Pons (tissue), 1 donor: Measurements from ENCODE around the gene CEP57L1.
A peak's percentile ranks its signal among the peaks of the same experiment; 100 is the strongest.

ENCODE experiments used
- DNase-seq: peaks from one replicate; pipeline ENCODE4 v3.0.0-alpha.2; 2016; ENCODE audit warnings: low spot score

CEP57L1 gene

DNA sequence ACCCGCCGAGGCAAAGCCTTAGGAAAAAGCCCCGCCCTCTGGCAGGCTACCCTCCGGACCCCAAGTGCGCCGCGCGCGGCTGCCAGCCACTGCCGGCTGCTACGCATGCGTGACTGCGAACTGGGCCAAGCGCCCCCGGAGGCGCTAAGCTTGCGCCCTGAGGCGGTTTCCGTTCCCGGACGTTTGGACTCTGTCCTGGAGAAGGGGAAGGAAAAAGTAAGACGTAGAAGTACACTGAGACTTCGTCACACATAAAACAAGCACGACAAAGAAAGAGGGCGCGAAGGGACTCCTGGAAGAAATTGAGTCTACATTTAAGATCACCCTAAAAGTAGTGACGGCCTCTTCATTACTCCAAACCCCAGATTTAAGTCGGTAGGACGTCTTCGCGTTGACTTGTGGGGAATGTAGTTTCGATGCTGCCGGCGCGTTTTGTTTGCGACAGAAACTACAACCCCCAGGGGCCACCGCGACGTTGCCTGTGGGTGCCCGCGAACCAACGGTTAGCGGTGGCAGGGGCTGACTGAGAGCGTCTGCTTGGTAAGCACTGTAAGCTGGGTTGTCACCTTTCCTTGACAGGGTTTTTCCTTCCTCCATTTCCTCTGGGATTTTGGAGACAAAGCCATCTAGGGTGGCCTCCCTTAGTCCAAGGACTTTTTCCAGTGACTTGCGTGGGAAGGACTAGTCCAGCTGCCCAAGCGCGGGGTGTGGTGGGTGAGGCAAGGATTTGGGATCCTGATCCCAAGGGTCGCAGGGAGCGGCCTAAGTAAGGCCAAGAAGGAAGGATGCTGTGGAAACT is at the start of gene CEP57L1:
CEP57L1 (plus strand) TSS at position 472 of the 799 bp plus-strand sequence. CDS start 49,715 bp downstream, outside the sequence.
- DNase-seq: peak; percentile 98

DNA sequence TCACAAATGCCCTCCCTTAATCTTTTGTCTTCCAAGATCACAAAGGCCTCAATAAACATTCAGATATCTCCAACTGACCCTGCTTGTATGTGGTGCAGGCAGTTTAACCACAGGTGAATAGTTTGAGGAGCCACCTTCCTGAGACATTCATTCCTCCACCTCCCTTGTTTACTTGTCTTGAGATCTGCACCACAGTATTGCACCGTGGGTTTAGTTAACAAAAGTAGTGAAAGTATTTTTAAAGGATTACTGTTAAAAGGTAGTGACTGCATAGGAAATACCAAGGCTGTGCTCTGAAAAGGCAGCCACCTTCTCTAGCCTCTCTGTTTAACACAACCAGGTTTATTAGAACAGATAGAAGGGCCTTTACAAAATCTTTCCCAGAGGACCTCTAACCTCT is 47.1 kb upstream of the CEP57L1 start:
- DNase-seq: no peak

DNA sequence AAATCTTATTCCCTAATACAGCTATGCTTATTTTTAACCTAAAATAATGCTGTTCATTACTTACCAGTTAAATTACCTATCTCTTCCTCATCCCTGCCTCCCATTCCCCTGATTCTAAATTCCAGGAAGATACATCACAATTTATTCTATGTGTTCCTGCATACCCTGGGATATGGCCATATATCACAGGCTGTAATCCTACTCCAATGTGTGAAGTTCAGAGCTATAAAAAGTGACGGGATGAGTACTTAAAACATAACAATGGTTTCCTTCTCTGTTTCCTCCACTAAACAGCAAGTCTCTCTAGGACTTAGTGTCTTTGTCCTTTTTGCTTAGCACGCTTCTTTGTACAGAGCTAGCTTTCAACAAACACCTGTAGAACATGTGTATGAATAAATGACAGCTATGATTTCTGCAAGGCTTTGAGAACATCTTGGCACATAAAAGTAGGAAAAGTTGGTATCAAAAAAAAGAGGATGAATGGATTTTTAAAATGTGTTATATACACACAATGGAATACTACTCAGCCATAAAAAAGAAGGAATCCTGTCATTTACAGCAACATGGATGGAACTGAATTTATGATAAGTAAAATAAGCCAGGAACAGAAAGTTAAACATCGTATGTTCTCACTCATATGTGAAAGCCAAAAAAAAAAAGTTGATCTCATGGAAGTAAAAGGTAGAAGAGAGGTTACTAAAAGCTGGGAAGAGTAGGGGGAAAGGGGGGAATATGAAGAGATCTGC is 46.5 kb upstream of the CEP57L1 start:
- DNase-seq: no peak

DNA sequence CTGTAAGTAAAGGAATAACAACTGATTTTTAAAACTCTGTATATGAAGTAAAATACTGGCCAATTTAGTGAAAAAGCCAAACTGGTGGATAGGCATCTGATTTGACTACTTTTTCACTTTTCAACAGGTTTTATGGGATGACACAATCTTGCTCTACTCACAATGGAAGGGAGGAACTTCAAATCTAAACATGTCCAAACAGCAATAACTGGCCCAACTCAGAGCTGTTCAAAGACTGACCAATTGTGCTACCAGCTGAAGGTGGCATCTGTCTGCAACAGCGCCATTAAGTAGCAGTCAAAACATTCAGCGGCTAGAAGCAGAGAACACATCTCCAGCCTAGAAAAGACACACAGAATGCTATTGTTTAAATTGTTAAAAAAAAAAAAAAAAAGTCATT is 45.3 kb upstream of the CEP57L1 start:
- DNase-seq: peak; percentile 91

DNA sequence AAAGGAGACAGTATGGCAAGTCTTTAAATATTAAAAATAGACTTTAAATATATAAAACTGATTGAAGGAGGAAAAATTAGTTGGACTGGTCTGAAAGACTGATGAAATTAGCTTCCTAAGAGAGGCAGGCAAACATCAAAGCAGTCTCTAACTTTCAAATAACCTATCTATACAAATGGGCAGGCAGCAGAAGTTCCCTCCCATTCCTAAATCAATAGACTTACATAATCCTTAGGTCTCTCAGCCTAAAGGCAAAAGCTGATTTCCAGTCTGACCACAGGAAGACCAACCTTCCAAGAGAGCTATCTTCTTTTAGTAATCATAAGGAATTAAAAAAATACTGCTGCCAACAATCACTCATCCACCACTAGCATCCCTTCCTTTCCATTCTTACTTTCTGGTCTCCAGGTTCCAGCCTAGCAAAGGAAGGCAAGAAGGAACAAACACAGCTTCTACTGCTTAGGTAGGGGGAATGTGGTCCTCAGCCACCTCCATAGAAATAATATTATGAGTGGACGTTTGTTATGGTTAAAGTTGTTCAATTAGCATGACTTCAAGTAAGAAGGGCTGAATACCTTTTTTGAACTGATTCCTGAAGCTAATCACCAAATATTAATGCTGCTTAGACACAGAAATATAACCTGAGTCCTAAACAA is 44.7 kb upstream of the CEP57L1 start:
- no peak for DNase-seq

DNA sequence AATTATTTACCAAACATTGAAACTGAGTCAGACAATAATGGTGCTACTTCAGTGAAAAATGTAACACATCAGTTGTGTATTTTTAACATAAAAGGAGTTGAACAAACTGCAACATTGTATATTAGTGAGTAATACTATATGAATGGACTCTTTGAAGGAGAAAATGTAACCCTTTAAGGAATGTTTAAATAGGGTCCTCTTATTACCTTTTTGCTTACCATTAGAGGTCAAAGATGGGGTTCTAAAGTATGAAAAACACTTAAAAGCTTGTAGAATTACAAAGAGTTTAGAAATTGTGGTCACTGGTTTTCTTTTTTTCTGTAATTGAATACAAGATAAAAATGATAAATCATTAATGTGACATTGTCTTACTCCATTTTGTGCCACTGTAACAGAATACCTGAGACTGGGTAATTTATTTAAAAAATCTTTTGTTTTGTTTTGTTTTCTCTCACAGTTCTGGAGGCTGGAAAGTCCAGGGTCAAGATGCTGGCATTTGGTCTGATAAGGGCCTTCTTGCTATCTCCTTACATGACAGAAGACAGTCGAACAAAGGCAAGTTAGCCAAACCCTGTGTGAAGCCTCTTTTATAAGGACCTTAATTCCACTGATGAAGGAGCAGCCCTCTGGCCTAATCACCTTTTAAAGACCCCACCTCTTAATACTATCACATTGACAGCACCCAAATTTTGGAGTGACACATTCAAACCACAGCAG is 43.8 kb upstream of the CEP57L1 start:
- no peak for DNase-seq

DNA sequence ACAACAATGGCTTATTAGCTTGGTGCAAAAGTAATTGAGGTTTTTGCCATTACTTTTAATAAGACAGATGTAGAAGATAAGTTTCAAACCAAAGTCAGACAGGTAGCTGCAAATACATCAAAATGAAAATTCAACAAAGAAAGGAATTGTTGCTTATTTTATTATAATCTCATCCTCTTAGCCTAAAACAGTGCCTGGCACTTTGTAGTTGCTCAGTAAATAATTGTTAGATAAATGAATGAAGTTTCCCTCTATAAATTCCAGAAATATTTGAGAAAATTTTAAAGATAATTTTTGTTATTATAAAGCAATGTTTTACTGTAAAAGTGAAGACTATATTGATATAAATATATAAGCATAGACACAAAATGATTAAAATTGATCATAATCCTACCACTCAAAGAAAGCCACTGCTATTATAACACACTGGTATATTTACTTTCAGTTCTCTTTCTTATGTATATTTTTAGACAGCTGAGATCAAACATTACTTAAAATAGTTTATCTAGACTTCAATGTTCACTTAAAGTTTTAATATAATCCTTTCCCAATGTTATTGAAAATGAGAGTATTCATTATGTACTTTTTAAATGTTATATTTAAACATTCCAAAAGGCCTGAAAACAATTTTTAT is 43.2 kb upstream of the CEP57L1 start:
- DNase-seq: no peak

DNA sequence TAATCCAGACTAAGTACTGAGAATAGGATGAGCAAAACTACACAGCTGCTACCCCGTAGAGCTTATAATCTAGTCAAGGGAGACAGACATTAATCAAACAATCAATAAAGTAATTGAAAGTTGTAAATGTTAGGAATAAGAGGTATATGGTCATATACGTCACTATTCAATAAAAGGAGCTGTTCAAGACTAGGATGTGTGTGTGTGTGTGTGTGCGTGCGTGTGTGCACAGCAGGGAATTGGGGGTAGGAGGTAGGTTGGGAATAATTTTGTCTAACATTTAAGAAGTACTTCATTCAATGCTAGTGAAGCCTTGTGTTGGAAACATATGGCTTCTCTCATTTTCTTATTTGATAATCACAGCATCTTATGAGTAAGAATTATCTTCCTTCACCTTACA is 42.5 kb upstream of the CEP57L1 start:
- no peak for DNase-seq

DNA sequence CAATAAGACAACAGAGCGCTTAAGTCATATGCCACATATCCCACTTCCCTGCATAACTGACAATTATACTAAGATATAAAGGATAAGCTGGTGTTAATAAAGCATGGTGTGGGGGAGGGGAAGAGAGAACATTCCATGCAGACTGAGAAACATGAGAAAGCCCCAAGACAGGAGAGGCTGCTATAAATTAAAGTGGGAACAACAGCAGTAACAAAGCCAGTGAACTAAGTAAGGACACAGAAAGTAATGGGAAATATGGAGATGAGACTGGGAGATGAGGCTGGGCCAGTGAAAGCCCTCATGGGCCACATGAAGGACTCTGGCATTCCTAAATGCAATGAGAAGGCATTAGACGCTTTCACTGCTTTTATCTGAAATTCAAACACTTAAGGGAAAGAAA is 42.0 kb upstream of the CEP57L1 start:
- no peak for DNase-seq

DNA sequence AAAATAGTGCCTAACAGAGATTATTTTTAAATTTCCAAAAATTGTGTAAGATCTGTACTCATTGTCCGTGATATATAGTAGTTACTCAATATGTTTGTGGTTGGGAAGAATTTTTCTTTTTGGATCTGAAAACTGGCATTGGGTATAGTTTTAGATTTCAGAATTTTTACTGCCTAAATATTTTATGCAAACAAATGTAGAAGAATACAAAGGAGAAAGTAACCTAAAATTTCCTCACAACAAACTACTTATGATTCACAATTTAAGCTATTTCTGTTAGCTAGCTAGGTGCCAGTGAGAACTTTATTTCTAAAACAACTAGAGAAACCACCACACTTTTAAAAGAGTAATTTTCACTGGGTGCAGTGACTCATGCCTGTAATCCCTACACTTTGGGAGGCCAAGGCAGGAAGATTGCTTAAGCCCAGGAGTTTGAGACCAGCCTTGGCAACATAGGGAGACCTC is 39.5 kb upstream of the CEP57L1 start:
- no peak for DNase-seq

DNA sequence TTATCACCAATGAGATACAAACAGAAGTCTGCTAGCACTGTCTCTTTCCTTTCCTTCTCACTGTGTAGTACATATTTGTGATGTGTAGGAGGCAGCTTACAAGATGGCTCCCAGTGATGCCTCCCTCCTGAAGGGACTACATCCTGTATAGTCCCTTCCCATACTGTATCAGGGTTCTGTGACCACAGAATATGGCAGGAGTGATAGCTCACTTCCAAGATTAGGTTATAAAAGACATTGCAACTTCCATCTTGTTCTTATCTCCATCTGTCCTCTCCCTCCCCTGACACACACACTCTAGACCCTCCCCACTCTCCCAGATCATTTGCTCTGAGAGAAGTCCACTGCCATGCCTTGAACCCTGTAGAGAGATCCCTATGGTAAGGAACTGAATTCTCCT is 38.6 kb upstream of the CEP57L1 start:
- no peak for DNase-seq

DNA sequence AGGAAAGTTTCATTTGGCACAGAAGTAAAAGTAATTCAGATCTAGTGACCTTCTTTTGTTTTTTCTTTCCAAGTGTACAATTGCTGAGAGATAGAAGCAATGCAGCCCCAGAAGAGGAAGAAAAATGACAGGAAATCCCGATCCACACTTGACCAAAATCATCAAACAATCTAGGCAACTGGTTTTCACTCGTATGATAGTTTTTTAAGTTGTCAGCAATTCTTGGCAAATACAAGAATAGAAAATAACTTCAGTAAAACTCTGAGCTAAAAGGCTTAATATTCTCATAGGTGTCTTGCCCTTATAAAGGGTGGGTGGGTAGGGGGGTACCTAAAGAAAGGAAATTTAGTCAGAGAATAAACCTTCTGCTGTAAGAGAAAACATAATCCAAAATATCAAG is 36.7 kb upstream of the CEP57L1 start:
- DNase-seq: no peak

DNA sequence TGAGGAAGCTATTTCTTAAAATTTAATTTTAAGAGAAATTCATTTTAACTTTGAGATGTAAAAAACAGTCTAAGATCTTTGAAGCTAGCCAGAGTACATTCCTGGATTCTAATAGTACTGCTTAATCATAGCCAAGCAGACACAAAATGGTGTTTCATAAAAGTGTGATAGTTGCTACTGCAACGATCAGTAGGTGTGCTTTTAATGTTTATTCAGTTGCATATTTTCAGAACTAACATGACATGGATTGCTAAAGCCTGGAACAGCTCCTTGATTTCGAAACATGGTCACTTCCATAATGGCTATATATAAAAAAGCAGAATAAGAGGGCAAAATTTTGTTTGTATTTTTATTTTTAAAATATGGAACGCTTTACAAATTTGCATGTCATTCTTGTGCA is 36.2 kb upstream of the CEP57L1 start:
- DNase-seq: no peak

DNA sequence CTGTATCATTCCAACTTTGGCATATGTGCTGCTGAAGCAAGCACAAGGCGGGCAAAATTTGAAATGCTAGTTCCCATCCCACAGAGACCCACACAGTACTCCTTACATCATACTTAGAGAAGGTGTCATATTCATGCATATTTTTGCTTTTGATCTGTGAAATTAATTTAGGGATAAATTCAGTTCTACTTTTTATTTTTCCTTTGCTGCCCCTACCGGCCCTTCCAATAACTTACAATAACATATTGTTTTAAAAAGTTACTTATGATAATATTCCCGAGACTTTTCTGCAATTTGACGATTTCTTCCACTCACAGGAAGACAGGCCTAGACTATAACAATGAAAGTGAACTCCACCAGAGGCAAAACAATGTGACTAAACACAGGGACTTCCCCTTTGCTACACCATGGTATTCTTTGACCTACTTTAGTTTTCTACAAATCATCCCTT is 35.7 kb upstream of the CEP57L1 start:
- DNase-seq: peak; percentile 69

DNA sequence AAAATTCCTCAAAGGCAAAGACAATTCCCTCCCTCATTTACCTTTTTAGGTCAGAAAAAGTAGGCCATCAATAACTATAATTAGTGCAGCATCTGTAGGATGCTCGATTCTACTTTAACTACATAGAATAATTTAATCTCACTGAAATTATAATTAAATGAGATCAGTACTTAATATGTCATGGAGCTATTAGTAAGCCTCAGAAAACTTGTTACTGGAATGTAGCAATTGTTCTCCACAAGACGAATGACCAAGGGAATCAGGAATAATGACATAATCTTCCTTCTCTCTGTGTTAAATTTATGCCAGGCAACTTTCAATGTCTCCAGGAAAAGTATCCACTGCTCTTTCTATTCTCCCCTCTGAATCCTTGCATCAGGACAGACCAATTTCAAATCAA is 34.7 kb upstream of the CEP57L1 start:
- DNase-seq: no peak

DNA sequence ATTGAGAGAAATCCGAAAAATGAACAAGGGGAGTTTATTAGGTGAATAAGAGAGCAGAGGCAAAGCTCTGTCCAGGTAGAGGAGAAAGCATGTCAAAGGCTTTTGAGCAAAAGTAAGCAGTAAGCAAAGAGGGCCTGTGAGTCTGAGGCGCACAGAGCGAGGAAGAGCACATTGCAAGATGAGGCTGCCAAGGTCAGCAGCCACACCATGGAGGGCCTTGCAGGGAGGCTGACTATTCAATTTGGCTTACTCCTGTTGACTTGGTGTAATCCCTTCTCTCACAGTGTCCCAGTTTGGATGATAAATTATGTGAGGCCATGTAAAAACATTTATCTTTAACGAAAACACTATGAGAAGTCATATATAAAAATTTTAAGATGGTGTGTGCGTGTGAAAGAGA is 33.1 kb upstream of the CEP57L1 start:
- DNase-seq: no peak

DNA sequence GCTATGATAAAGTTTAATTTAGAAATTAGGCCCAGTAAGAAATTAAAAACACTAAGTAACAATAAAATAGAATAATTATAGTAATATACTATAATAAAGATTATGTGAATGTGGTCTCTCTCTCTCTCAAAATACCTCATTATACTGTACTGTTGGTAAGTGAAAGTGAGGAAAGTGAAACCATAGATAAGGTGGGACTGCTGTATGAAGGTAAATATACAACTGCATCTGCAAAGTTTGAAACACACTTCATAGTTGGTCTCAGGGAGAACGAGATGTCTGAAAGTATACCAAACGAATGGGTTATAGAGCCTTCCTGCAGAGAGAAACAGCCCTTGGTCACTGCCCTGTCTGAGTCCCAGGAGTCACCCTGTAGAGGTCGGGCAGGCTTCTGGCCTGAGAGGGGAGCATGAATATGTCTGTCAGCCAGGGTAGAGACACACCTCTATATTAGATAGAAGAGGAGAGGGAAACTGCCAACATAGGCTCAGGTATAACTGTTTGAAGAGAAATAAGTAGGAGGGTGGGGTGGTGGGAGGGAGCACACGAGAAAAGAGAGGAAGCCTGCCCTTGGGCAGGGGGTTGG is 32.4 kb upstream of the CEP57L1 start:
- DNase-seq: no peak

DNA sequence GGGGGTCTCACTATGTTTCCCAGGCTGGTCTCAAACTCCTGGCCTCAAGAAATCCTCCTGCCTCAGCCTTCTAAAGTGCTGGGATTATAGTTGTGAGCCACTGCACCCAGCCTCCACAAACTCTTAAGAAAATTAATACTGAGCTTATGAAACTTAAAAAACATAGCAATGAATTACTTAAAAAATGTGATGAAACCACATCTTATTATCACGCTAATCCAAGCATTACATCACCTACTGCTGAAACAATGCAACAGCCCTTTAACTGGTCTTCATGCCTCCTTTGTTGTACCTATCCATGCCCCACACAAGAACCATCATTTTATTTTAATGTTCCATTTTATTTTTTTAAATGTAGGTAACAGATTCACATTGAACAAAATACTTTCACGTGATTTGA is 25.6 kb upstream of the CEP57L1 start:
- DNase-seq: no peak

DNA sequence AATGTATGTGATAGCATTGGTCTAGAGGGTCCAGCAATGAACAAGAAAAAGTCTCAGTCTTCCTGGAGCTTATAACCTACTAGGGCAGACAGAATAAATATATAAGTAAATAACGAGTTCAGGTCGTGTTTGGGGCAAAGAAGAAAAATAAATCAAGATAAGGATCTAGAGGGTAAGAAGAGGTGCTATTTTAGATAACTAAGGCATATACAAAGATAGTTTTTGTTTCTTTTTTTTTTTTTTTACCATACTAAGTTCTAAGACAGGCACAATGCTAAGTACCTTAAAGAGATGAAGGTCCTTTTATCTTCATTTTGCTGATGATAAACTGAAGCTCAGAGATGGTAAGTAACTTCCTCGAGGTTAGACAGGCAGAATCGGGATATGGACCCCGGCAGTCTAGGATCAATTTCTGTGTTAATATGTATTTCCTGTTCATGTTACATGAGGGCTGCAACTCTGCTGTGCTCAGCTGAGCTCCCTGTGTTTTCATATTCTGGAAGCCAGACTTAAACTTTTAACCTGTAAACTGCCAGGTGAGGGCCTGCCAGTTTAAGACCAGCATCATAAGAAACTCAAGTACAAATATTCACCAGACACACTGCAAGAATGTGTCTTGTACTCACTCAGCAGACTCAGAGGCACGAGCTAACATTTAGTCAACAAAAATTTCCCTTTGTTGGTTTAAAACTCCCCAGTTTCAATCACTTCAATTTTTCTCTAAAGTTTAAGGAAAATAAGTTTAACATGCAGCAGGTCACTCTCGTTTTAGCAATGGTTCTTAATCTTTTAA is 24.0 kb upstream of the CEP57L1 start:
- no peak for DNase-seq

DNA sequence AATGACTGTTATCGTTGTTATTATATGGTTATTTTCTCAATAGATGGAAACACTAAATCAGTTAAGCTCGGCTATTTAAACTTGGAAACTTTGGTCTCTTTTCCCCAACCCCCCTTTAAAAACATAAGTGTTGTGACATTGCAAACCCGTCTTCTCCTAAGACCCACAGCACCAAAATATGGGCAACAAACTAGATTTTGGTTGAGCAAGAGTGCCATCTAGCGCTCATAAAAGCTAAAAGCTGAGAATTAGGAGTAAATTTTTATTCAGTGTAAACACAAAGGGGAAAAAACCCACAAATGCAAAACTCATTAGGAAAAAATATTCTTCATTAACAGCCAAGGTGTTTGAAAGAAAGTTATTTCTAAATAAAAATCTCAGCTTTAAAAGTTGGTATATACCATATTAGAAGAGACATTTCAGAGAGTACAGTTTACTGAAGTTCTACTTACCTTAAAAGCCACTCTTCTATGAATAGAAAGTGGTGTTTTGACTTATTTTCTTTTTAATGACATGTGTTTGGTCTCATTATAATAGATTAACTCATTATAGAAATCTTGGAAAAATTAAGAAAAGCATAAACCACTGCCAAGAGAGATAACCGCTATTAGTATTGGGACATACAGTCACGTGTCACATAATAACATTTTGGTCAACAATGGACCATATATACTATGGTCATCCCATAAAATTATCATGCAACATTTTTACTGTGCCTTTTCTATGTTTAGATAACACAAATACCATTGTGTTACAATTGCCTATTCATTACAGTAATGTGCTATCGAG is 21.8 kb upstream of the CEP57L1 start:
- DNase-seq: peak; percentile 93
